HFF-Myc (cell line): Measurements from ENCODE around the gene ABHD11.

Experiments
- DNase-seq: peaks from one replicate; pipeline ENCODE4 v3.0.0-alpha.2; 2011; ENCODE audit warnings: low read depth; ENCODE audit errors: extremely low read depth
- H3K4me3 ChIP-seq: replicated peaks from 2 replicates; pipeline ENCODE4 v1.5.1; 2011; ENCODE audit warnings: low read depth, mild to moderate bottlenecking, control low read depth, low read length
- TF ChIP-seq, protein P1 (sequence below): IDR thresholded peaks from 2 replicates; pipeline ENCODE4 v1.5.1; 2012; ENCODE audit warnings: mild to moderate bottlenecking, low read depth, low read length, control low read depth; ENCODE audit errors: missing control alignments

ABHD11 gene

DNA sequence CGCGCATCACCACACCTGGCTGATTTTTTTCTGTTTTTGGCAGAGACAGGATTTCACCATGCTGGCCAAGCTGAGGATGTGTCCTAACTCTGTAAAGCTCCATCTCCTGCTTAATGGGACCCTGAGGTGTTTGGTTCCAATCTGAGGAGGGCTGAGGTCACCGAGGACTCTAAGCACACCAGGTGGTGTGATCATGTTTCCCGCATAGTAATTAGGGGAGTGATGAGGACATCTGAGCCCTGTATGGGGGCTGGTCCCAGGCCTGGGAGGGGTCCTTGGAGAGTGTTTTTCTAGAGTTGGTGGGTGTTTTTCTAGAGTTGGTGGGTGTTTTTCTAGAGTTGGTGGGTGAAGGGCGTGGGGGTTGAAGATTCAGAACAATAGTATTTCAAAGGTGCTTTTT, 3.0 kb upstream of the ABHD11 start:
- no peak overlapping the region for H3K4me3 ChIP-seq
- TF ChIP-seq, protein P1, sequence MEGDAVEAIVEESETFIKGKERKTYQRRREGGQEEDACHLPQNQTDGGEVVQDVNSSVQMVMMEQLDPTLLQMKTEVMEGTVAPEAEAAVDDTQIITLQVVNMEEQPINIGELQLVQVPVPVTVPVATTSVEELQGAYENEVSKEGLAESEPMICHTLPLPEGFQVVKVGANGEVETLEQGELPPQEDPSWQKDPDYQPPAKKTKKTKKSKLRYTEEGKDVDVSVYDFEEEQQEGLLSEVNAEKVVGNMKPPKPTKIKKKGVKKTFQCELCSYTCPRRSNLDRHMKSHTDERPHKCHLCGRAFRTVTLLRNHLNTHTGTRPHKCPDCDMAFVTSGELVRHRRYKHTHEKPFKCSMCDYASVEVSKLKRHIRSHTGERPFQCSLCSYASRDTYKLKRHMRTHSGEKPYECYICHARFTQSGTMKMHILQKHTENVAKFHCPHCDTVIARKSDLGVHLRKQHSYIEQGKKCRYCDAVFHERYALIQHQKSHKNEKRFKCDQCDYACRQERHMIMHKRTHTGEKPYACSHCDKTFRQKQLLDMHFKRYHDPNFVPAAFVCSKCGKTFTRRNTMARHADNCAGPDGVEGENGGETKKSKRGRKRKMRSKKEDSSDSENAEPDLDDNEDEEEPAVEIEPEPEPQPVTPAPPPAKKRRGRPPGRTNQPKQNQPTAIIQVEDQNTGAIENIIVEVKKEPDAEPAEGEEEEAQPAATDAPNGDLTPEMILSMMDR, result no peak
- DNase-seq, result no peak

DNA sequence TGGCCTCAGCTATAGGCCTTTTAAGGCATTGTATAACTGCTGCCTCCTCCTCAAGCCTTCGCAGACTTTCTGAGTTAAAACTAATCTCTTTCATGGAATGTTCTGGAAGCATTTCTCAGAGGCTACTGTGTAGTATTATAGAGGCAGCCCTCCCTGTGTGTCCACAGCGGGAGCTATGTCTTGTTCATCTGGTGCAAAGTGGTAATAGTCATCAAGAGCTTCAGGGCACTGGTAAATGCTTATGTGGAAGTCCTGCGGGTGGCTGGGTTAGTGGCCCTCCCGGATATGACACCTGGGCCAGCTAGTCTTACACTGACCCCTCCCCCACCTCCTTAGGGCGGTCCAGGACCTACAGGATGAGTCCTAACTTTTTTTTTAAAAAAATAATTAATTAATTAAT, 2.2 kb upstream of the ABHD11 start:
- DNase-seq, result no peak
- TF ChIP-seq, protein P1, result no peak
- H3K4me3 ChIP-seq, result no peak overlapping the region

DNA sequence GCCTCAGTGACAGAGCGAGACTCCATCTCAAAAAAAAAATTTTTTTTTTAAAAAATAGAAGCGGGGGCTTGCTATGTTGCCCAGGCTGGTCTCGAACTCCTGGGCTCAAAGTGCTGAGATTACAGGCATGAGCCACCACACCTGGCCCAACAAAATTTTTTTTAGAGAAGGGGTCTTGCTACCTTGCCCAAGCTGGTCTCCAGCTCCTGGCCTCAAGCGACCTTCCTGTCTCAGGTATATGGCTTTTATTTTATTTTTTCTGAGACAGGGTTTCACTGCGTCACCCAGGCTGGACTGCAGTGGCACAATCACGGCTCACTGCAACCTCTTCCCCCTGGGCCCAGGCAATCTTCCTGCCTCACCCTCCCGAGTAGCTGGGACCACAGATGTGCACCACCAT, 1.6 kb upstream of the ABHD11 start:
- DNase-seq, result no peak
- H3K4me3 ChIP-seq, result no peak overlapping the region
- TF ChIP-seq, protein P1, result no peak

DNA sequence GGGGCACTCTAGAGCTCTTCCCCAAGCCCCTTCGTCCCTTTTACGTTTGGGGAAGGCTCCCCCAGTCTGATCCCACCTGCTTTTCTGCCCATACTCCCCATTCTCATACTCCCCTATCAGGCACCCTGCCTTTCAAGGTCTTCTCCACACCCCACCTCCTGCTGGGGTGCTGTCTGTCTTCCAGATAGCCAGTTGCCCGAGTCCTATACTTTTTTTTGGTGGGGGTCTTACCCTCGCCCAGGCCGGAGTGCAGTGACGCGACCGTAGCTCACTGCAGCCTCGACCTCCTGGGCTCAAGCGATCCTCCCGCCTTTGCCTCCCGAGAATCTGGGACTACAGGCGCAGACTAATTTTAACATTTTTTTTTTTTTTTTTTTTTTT, 775 bp upstream of the ABHD11 start:
- peak overlapping the region; percentile 84 for H3K4me3 ChIP-seq
- DNase-seq, result no peak
- TF ChIP-seq, protein P1, result no peak

DNA sequence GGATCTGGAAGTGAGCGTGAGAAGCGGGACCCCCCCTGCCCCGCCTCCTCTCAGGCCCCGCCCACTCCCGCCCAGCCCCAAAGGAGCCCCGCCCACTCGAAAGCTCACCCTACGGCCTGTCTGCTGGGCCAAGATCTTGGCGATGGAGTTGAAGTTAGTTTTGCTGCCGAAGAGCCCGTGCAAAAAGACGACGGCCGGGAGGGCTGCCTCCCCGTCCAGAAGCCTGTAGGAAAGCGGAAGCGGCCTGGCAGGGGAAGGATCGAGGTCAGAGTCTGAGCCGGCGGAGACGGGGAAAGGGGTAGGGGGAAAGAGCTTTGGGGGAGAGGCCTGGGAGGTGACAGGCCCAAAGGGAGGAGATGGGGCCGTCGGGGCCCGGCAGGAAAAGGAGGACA, 386 bp downstream of the ABHD11 start:
- no peak for DNase-seq
- peak overlapping the region; percentile 84 for H3K4me3 ChIP-seq
- TF ChIP-seq, protein P1, result no peak

DNA sequence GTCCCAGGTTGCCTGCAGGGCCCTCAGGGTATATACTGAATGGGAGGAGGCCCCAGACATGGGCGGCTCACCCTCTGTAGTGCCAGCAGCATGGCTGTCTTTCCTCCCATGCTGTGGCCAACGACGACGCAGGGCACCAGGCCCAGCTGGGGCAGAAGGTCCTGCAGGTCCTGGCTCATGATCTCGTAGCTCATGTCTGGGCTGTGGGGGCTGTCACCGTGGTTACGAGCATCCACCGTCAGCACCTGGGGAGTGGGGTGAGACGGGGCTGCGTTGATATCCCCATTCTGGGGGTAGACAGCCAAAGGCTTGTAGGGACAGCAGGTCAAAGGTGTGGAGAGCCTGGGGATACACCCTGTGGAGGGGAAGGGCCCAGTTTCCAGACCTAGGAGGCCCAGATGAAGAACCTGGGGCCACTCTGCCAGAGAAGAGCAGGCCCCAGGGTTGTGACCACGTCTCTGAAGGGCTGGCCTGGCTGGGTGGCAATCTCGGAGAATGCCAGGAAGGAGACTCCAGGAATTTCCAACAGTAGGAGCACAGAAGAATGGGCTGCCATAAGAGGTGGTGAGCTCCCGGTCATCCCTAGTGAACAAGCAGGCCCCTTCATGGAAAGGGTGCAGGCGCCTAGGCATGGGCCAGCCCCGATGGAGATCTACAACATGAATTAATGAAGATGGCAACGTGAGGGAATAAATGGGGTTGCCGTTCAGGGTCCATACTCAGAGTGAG, 947 bp downstream of the ABHD11 start:
- no peak for DNase-seq
- TF ChIP-seq, protein P1, result no peak
- H3K4me3 ChIP-seq, result peak overlapping the region; percentile 84

DNA sequence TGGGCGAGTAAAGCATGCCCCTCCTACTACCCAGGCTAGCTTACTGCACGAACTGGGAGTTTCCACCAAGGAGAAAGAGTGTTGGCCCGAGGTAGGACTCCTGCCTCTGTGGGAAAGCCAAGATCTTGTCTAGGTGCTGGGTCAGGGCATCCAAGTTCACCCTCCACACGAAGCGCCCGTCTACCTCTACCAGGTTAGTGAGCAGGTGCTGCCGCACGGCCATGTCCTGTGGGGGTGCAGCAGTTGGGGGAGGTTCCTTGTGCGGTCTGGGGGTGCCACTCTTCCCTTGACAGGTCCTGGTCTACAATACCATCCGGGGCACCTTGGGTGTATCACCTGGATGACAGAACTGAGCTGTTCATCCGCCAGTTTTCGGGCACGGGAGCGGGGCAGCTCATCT, 1.7 kb downstream of the ABHD11 start:
- DNase-seq, result no peak
- TF ChIP-seq, protein P1, result no peak

More for the DNA sequence above, 1.7 kb downstream of the ABHD11 start:
- H3K4me3 ChIP-seq, result no peak overlapping the region
